CD8-positive, alpha-beta memory T cell (primary cell): ENCODE results near the gene ADGRL1. TPM values are rescaled to one million over a fixed set of nuclear protein-coding genes. Genes with fewer than 3 reads are reported as not detected.
"Not testable (repeated sequence)": the region's sequence is repeated elsewhere in the genome, so short reads cannot be mapped to it uniquely, and the experiment has no call there.

Source experiments
- CTCF ChIA-PET: fragments of 350-600 bp; sonication (Branson Sonifier 250); formaldehyde crosslinking; loops from one replicate; lab custom pipeline; 2021; ENCODE audit warnings: antibody characterized with exemption; lab: Charles Lee
- POLR2A ChIA-PET: fragments of 350-600 bp; sonication (Branson Sonifier 250); formaldehyde crosslinking; loops from one replicate; lab custom pipeline; 2021; ENCODE audit warnings: antibody characterized with exemption; lab: Charles Lee
- DNase-seq, 5 donors: peaks; one replicate each; pipeline versions ENCODE4 v3.0.0 to v3.0.0-alpha.2; 2020 to 2022; ENCODE audit warnings: mixed read lengths in 1 of 5
- H3K27ac ChIP-seq: one replicate; pipeline ENCODE4 v1.7.0; 2013; ENCODE audit warnings: low read depth, mild to moderate bottlenecking, low read length, moderate library complexity
- H3K27me3 ChIP-seq: 2 replicates; pipeline ENCODE4 v1.7.0; 2013; ENCODE audit warnings: low read length, mild to moderate bottlenecking; ENCODE audit not compliant: insufficient read depth, poor library complexity, severe bottlenecking
- H3K36me3 ChIP-seq: 2 replicates; pipeline ENCODE4 v1.7.0; 2013; ENCODE audit warnings: mild to moderate bottlenecking, low read length, moderate library complexity; ENCODE audit not compliant: insufficient read depth
- H3K4me1 ChIP-seq: 2 replicates; pipeline ENCODE4 v1.7.0; 2013; ENCODE audit warnings: mild to moderate bottlenecking, low read length, moderate library complexity; ENCODE audit not compliant: insufficient read depth
- H3K4me3 ChIP-seq: 2 replicates; pipeline ENCODE4 v1.7.0; 2013; ENCODE audit warnings: mild to moderate bottlenecking, low read length
- H3K9me3 ChIP-seq: 2 replicates; pipeline ENCODE4 v1.7.0; 2013; ENCODE audit warnings: mild to moderate bottlenecking, low read length
- H3K27ac Mint-ChIP-seq, 8 donors: one replicate each; pipeline ENCODE4 v1.8.0; 2020 to 2021; ENCODE audit warnings: mixed read lengths in 8 of 8, mild to moderate bottlenecking in 6 of 8, inconsistent platforms in 3 of 8, moderate library complexity in 3 of 8
- H3K27me3 Mint-ChIP-seq, 2 donors: one replicate each; pipeline ENCODE4 v1.8.0; 2020 to 2021; ENCODE audit warnings: mixed read lengths in 2 of 2, mild to moderate bottlenecking in 1 of 2, moderate library complexity in 1 of 2
- H3K36me3 Mint-ChIP-seq, 3 donors: one replicate each; pipeline ENCODE4 v1.8.0; 2020 to 2021; ENCODE audit warnings: mixed read lengths in 3 of 3, inconsistent platforms in 1 of 3, mild to moderate bottlenecking in 1 of 3
- H3K4me1 Mint-ChIP-seq, 3 donors: one replicate each; pipeline ENCODE4 v1.8.0; 2020 to 2021; ENCODE audit warnings: mixed read lengths in 3 of 3, inconsistent platforms in 1 of 3, mild to moderate bottlenecking in 1 of 3
- H3K4me3 Mint-ChIP-seq, 7 donors: one replicate each; pipeline ENCODE4 v1.8.0; 2020 to 2021; ENCODE audit warnings: mixed read lengths in 7 of 7, mild to moderate bottlenecking in 6 of 7, moderate library complexity in 4 of 7, inconsistent platforms in 2 of 7
- H3K9me3 Mint-ChIP-seq, 5 donors: one replicate each; pipeline ENCODE4 v1.8.0; 2020 to 2022; ENCODE audit warnings: mixed read lengths in 5 of 5, mild to moderate bottlenecking in 3 of 5, moderate library complexity in 2 of 5, inconsistent platforms in 1 of 5
- polyA plus RNA-seq: library from polyadenylated mRNA; unstranded; fragments of 300-500 nt; fragmentation: Illumina TruSeq; gene quantifications from one replicate; pipeline ENCODE4 v1.2.3, GENCODE V29; 2021
- total RNA-seq, 2 experiments: library from RNA; stranded (reverse); gene quantifications; one replicate each; pipeline ENCODE4 v1.2.3, GENCODE V29; 2021

ADGRL1 gene
- total and polyA plus RNA-seq, 3 experiments from 2014 or later: 0.81 to 5.8 (median 5.8) TPM

DNA sequence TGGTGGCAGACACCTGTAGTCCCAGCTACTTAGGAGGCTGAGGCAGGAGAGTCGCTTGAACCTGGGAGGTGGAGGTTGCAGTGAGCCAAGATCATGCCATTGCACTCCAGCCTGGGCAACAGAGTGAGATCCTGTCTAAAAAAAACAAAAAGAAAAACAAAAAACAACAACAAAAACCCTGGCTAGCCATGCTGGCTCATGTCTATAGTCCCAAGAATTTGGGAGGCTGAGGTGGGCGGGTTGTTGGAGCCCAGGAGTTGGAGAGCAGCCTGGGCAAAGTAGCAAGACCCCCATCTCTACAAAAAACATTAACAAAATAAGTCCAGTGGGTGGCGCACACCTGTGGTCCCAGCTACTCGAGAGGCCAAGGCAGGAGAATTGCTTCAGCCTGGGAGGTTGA lies 27.0 kb upstream of the ADGRL1 start:
- H3K4me1 ChIP-seq, H3K27ac Mint-ChIP-seq, DNase-seq, H3K27ac ChIP-seq, H3K4me3 Mint-ChIP-seq, POLR2A ChIA-PET, H3K27me3 ChIP-seq, H3K9me3 Mint-ChIP-seq, H3K36me3 Mint-ChIP-seq, H3K9me3 ChIP-seq, H3K4me3 ChIP-seq, H3K36me3 ChIP-seq, H3K27me3 Mint-ChIP-seq: not testable (repeated sequence)
- CTCF ChIA-PET: interaction anchor here (1.3 kb wide), 1 partner anchor 115 kb away, joined by 3 read pairs; no protein-coding TSS in a partner anchor
- peaks cover 14 to 22% (median 16%) of the 10 kb centered on the region in 3 donors for H3K4me1 Mint-ChIP-seq

- CTCF ChIA-PET: interaction anchor here (0.9 kb wide), 1 partner anchor 11 kb away, joined by 3 read pairs; no protein-coding TSS in a partner anchor
- H3K4me3 ChIP-seq, H3K4me3 Mint-ChIP-seq, H3K27me3 ChIP-seq, H3K4me1 Mint-ChIP-seq, H3K9me3 ChIP-seq, H3K27ac ChIP-seq, DNase-seq, H3K36me3 Mint-ChIP-seq, H3K9me3 Mint-ChIP-seq, H3K27me3 Mint-ChIP-seq, H3K36me3 ChIP-seq, H3K27ac Mint-ChIP-seq, H3K4me1 ChIP-seq, POLR2A ChIA-PET: not testable (repeated sequence)
These were observed 22.6 kb upstream of the ADGRL1 start for GRCh38 chr19:14228446-14229071.

- H3K4me1 ChIP-seq, H3K4me1 Mint-ChIP-seq, H3K4me3 ChIP-seq, H3K9me3 ChIP-seq, H3K27ac ChIP-seq, H3K36me3 ChIP-seq, DNase-seq, POLR2A ChIA-PET, H3K27me3 Mint-ChIP-seq, H3K27ac Mint-ChIP-seq, H3K36me3 Mint-ChIP-seq, H3K9me3 Mint-ChIP-seq, H3K4me3 Mint-ChIP-seq, H3K27me3 ChIP-seq: not testable (repeated sequence)
- CTCF ChIA-PET: interaction anchor here (0.6 to 1.2 kb wide), 2 partner anchors 9 to 104 kb away, joined by 3 to 4 read pairs; no protein-coding TSS in a partner anchor
These were observed 20.5 kb upstream of the ADGRL1 start for GRCh38 chr19:14226498-14226897.

- H3K9me3 Mint-ChIP-seq: no peaks in the 10 kb centered on the region
- CTCF ChIA-PET: interaction anchor here (2.4 kb wide), 1 partner anchor 126 kb away, joined by 13 read pairs; no protein-coding TSS in a partner anchor
- Histone ChIP-seq H3K36me3 (no peaks in the 10 kb centered on the region), H3K4me3 (no peak overlapping the region), H3K9me3 (no peaks in the 10 kb centered on the region), H3K27me3 (no peaks in the 10 kb centered on the region), H3K4me1 (no peaks in the 10 kb centered on the region), H3K27ac (no peak overlapping the region)
- H3K27me3 Mint-ChIP-seq: peaks cover 0 to 2% of the 10 kb centered on the region in 2 donors
- no peak overlapping the region for H3K27ac Mint-ChIP-seq
- no peak for DNase-seq
- peaks cover 6 to 11% (median 10%) of the 10 kb centered on the region in 3 donors for H3K4me1 Mint-ChIP-seq
- H3K36me3 Mint-ChIP-seq: no peaks in the 10 kb centered on the region
- H3K4me3 Mint-ChIP-seq: no peak overlapping the region
- POLR2A ChIA-PET: interaction anchor here (0.6 kb wide), 1 partner anchor 193 kb away, joined by 3 read pairs; no protein-coding TSS in a partner anchor
These were observed 16.9 kb upstream of the ADGRL1 start for GRCh38 chr19:14222886-14223285.

DNA sequence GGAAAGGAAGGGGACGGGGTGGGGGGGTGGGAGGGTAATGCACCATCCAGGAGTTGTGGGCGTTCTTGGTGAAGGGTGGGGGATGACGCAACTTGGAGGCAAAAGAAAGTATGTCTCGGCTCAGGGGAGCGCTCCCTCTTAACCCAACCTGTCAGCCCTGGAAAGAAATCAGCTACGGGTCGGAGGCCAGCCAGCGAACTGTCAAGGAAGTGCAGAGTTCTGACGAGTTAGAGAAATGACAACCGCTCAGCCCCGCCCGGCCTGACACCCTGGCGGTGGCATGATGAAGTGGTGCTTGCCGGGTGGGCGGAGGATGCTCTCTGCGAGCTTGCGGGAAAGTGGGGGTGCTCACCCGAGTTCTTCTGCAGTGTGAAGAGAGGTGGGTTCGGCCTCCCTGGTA lies 15.4 kb upstream of the ADGRL1 start:
- Mint-ChIP-seq H3K4me3 (peak overlapping the region in 6 of 7 donors; percentile 50 to 80 (median 68)), H3K4me1 (peaks cover 12 to 17% (median 13%) of the 10 kb centered on the region in 3 donors), H3K27ac (peak overlapping the region in 7 of 8 donors; percentile 6 to 87 (median 70))
- H3K27me3 Mint-ChIP-seq, H3K27ac ChIP-seq, H3K4me3 ChIP-seq, H3K36me3 Mint-ChIP-seq, H3K27me3 ChIP-seq, H3K9me3 ChIP-seq, H3K36me3 ChIP-seq, H3K9me3 Mint-ChIP-seq, H3K4me1 ChIP-seq, POLR2A ChIA-PET: not testable (repeated sequence)
- CTCF ChIA-PET: interaction anchor here (0.7 to 2.4 kb wide), 6 partner anchors 21 to 127 kb away, joined by 3 to 13 read pairs (median 3); no protein-coding TSS in a partner anchor
- DNase-seq: peak; percentile 63 to 82 (median 71)

DNA sequence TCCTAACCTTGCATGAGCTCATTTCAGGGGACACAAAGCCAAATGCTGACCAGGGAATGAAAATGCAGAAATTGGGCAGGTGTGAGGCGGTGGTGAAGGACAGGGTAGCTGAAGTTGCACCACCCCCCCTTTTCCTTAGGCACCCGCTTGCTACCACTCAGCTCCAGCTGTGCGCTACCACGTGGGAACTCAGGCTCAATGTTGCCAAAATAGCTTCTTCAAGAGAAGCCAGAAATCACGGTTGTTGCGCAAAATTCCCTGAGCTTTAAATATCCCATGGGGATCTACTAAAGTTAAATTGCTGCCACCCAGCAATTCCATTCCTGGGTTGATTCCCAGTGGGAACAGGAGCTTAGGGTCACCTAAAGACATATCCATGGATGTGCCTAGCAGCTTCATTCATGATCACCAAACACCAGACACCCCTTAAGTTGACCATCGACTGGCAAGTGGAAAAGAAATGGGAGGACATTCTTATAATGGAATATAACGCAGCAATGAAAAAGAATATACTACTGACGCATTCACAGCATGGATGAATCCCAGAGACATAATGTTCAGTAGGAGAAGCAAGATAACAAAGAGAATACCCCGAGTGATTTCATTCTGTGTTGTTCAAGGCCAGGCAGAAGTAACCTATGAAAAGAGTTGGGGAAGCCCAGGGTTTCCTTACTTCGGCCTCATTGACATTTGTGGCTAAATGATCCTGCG lies 12.8 kb upstream of the ADGRL1 start:
- Mint-ChIP-seq H3K36me3 (no peaks in the 10 kb centered on the region), H3K27me3 (no peaks in the 10 kb centered on the region), H3K9me3 (no peaks in the 10 kb centered on the region), H3K27ac (peak overlapping the region in 2 of 8 donors; percentile 8 to 80), H3K4me3 (no peak overlapping the region), H3K4me1 (peaks cover 12 to 19% (median 13%) of the 10 kb centered on the region in 3 donors)
- H3K4me3 ChIP-seq: no peak overlapping the region
- H3K27ac ChIP-seq: no peak overlapping the region
- no peaks in the 10 kb centered on the region for H3K9me3 ChIP-seq
- H3K4me1 ChIP-seq: no peaks in the 10 kb centered on the region
- H3K36me3 ChIP-seq: no peaks in the 10 kb centered on the region
- no peaks in the 10 kb centered on the region for H3K27me3 ChIP-seq
- CTCF ChIA-PET: interaction anchor here (1.2 to 1.3 kb wide), 2 partner anchors 129 to 137 kb away, joined by 3 to 4 read pairs; no protein-coding TSS in a partner anchor
- DNase-seq: no peak
- POLR2A ChIA-PET: no interaction called here

DNA sequence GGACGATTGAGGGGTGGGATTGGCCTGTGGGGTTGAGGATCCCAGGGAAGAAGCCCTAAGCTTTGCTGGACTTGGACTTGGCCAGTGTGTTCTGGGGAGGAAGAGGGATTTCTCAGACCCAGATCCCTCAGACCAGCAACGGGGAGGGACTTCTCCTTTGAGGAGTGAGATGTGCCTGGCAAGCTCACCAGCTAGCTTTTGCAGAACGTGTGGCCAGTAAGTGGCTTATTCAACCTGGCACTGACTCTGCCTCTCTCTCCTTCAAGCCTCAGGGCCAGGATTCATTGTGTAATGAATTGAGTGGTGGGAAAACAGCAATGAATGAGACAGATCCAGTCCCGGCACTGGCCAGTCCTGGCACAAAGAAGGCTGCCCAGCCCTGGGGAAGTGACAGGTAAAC lies 11.9 kb upstream of the ADGRL1 start:
- POLR2A ChIA-PET, H3K4me3 ChIP-seq, H3K36me3 ChIP-seq, DNase-seq, H3K4me1 ChIP-seq, H3K36me3 Mint-ChIP-seq, H3K27ac ChIP-seq, H3K9me3 Mint-ChIP-seq, H3K27me3 Mint-ChIP-seq, H3K27me3 ChIP-seq, H3K9me3 ChIP-seq: not testable (repeated sequence)
- H3K27ac Mint-ChIP-seq: peak overlapping the region in 2 of 8 donors; percentile 60 to 87
- peak overlapping the region in 1 of 7 donors; percentile 63 for H3K4me3 Mint-ChIP-seq
- CTCF ChIA-PET: interaction anchor here (1.2 to 1.4 kb wide), 8 partner anchors 8 to 138 kb away, joined by 3 to 4 read pairs (median 3); no protein-coding TSS in a partner anchor
- peaks cover 12 to 19% (median 13%) of the 10 kb centered on the region in 3 donors for H3K4me1 Mint-ChIP-seq

DNA sequence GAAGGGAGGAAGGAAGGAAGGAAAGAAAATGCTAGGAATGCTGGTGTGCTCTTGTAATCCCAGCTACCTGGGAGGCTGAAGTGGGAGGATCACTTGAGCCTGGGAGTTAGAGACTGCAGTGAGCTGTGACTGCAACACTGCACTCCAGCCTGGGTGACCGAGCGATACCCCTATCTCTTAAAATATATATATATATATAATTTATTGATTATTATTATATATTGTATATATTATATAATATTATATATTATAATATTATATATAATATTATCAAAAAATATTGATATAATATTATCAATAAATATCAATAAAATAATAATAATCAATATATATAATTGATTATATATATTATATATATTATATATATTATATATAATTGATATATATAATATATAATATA lies 8.6 kb upstream of the ADGRL1 start:
- Mint-ChIP-seq H3K36me3 (no peaks in the 10 kb centered on the region), H3K4me3 (no peak overlapping the region), H3K9me3 (no peaks in the 10 kb centered on the region), H3K27ac (no peak overlapping the region), H3K27me3 (peaks cover 0 to 2% of the 10 kb centered on the region in 2 donors), H3K4me1 (peaks cover 6 to 13% (median 7%) of the 10 kb centered on the region in 3 donors)
- H3K36me3 ChIP-seq: no peaks in the 10 kb centered on the region
- H3K27ac ChIP-seq: no peak overlapping the region
- POLR2A ChIA-PET: interaction anchor here (0.7 kb wide), 1 partner anchor 78 kb away, joined by 3 read pairs; no protein-coding TSS in a partner anchor
- H3K4me1 ChIP-seq: no peaks in the 10 kb centered on the region
- H3K9me3 ChIP-seq: no peaks in the 10 kb centered on the region
- H3K27me3 ChIP-seq: no peaks in the 10 kb centered on the region
- no peak overlapping the region for H3K4me3 ChIP-seq
- CTCF ChIA-PET: interaction anchor here (0.7 kb wide), 1 partner anchor 147 kb away, joined by 3 read pairs; no protein-coding TSS in a partner anchor
- DNase-seq: no peak
